ENCODE measurements around the gene CDC34. TPM values are rescaled to one million over a fixed set of nuclear protein-coding genes. Genes with fewer than 3 reads are reported as not detected.

CDC34 gene
- 82.8 TPM for polyA plus RNA-seq (2013, experiment 1 of 2)
- 82.0 TPM for polyA plus RNA-seq (2013, experiment 2 of 2)

GRCh38 chr19:531753-532560 lies at the start of gene CDC34:
Gene CDC34, plus strand, starts transcription at chr19:531760. Its CDS starts 172 bp downstream, at chr19:531932.
- peak within 1 kb of the TSS; percentile 80 to 81 for H3K14ac ChIP-seq (ENCODE audit: low read length in 2 of 2)
- no peak within 1 kb of the TSS for H2AK5ac ChIP-seq (ENCODE audit: low read length, severe bottlenecking)
- H2BK120ac ChIP-seq (ENCODE audit: low read depth, low read length), result peak within 1 kb of the TSS; percentile 67
- no peaks in the 10 kb centered on the region for H3K9me3 ChIP-seq (ENCODE audit: control insufficient read depth, low read length)
- H3K4me2 ChIP-seq (ENCODE audit: low read length, poor library complexity, severe bottlenecking), result peak within 1 kb of the TSS; percentile 97
- H3K36me3 ChIP-seq (ENCODE audit: control insufficient read depth in 1 of 2, insufficient read depth in 2 of 2, low read depth in 1 of 2, low read length in 2 of 2), result peaks cover 10 to 29% of the 10 kb centered on the region in 2 experiments
- peak within 1 kb of the TSS; percentile 93 to 95 for H3K18ac ChIP-seq (ENCODE audit: low read depth in 1 of 2, low read length in 2 of 2)
- H4K8ac ChIP-seq (ENCODE audit: low read length), result peak within 1 kb of the TSS; percentile 95
- H3K4me1 ChIP-seq (ENCODE audit: control insufficient read depth, insufficient read depth, low read depth, low read length), result peaks cover 37% of the 10 kb centered on the region
- H2BK5ac ChIP-seq (ENCODE audit: low read depth, low read length, poor library complexity, severe bottlenecking), result peak within 1 kb of the TSS; percentile 91
- peak within 1 kb of the TSS; percentile 95 for H4K91ac ChIP-seq (ENCODE audit: low read length)
- H3K4me3 ChIP-seq (ENCODE audit: insufficient read depth in 1 of 2, low read depth in 1 of 2, low read length in 2 of 2), result peak within 1 kb of the TSS; percentile 88 to 89
- H3K79me1 ChIP-seq (replicated peaks; ENCODE audit: low read length, poor library complexity, severe bottlenecking), result peaks cover 6% of the 10 kb centered on the region
- peak within 1 kb of the TSS; percentile 94 for H2BK15ac ChIP-seq (ENCODE audit: low read depth, poor library complexity, severe bottlenecking)
- H2AFZ ChIP-seq (ENCODE audit: low read depth, low read length), result peak within 1 kb of the TSS; percentile 56
- peak within 1 kb of the TSS; percentile 91 for H3K9ac ChIP-seq (ENCODE audit: low read length)
- H3K4ac ChIP-seq (ENCODE audit: low read depth in 1 of 2, low read length in 2 of 2), result peak within 1 kb of the TSS; percentile 78 to 95
- peak within 1 kb of the TSS in 1 of 2 experiments; percentile 76 for H2BK12ac ChIP-seq (ENCODE audit: low read length in 2 of 2)
- DNase-seq, result no peak
- whole genome bisulfite sequencing, result under 1% methylated on average over 70 of the region's 84 CpGs
- H3K23ac ChIP-seq (ENCODE audit: low read length in 2 of 2), result peak within 1 kb of the TSS in 1 of 2 experiments; percentile 81
- H3K27me3 ChIP-seq (ENCODE audit: control insufficient read depth in 1 of 2, insufficient read depth in 1 of 2, low read length in 2 of 2), result no peaks in the 10 kb centered on the region
- H3K27ac ChIP-seq (ENCODE audit: low read length, poor library complexity, severe bottlenecking), result peak within 1 kb of the TSS; percentile 88

- no peak overlapping the region for H3K27ac ChIP-seq (ENCODE audit: low read length, poor library complexity, severe bottlenecking)
- no peak overlapping the region for H3K4me2 ChIP-seq (ENCODE audit: low read length, poor library complexity, severe bottlenecking)
- H3K4me1 ChIP-seq (ENCODE audit: control insufficient read depth, insufficient read depth, low read depth, low read length), result peaks cover 25% of the 10 kb centered on the region
- no peaks in the 10 kb centered on the region for H3K36me3 ChIP-seq (ENCODE audit: control insufficient read depth in 1 of 2, insufficient read depth in 2 of 2, low read depth in 1 of 2, low read length in 2 of 2)
- DNase-seq, result peak; percentile 30
- H3K18ac ChIP-seq (ENCODE audit: low read depth in 1 of 2, low read length in 2 of 2), result no peak overlapping the region
- no peak overlapping the region for H3K23ac ChIP-seq (ENCODE audit: low read length in 2 of 2)
- no peak overlapping the region for H3K4me3 ChIP-seq (ENCODE audit: insufficient read depth in 1 of 2, low read depth in 1 of 2, low read length in 2 of 2)
- H3K14ac ChIP-seq (ENCODE audit: low read length in 2 of 2), result no peak overlapping the region
- no peak overlapping the region for H2BK15ac ChIP-seq (ENCODE audit: low read depth, poor library complexity, severe bottlenecking)
- no peak overlapping the region for H2BK12ac ChIP-seq (ENCODE audit: low read length in 2 of 2)
- H3K79me1 ChIP-seq (replicated peaks; ENCODE audit: low read length, poor library complexity, severe bottlenecking), result peaks cover 2% of the 10 kb centered on the region
- no peaks in the 10 kb centered on the region for H3K9me3 ChIP-seq (ENCODE audit: control insufficient read depth, low read length)
- H2BK120ac ChIP-seq (ENCODE audit: low read depth, low read length), result no peak overlapping the region
- 66% methylated on average over 20 of the region's 20 CpGs for WGBS
- peaks cover 3 to 16% of the 10 kb centered on the region in 2 experiments for H3K27me3 ChIP-seq (ENCODE audit: control insufficient read depth in 1 of 2, insufficient read depth in 1 of 2, low read length in 2 of 2)
- H2AK5ac ChIP-seq (ENCODE audit: low read length, severe bottlenecking), result no peak overlapping the region
- peak overlapping the region; percentile 25 for H4K91ac ChIP-seq (ENCODE audit: low read length)
- no peak overlapping the region for H2AFZ ChIP-seq (ENCODE audit: low read depth, low read length)
- H2BK5ac ChIP-seq (ENCODE audit: low read depth, low read length, poor library complexity, severe bottlenecking), result no peak overlapping the region
- no peak overlapping the region for H4K8ac ChIP-seq (ENCODE audit: low read length)
- no peak overlapping the region for H3K9ac ChIP-seq (ENCODE audit: low read length)
- no peak overlapping the region for H3K4ac ChIP-seq (ENCODE audit: low read depth in 1 of 2, low read length in 2 of 2)
Measured at GRCh38 chr19:482186-483041, 49.1 kb upstream of the CDC34 start.

GRCh38 chr19:483332-484072 lies 48.1 kb upstream of the CDC34 start:
- Histone ChIP-seq H2BK120ac (ENCODE audit: low read depth, low read length) (no peak overlapping the region), H2AK5ac (ENCODE audit: low read length, severe bottlenecking) (no peak overlapping the region), H3K4ac (ENCODE audit: low read depth in 1 of 2, low read length in 2 of 2) (no peak overlapping the region), H3K36me3 (ENCODE audit: control insufficient read depth in 1 of 2, insufficient read depth in 2 of 2, low read depth in 1 of 2, low read length in 2 of 2) (no peaks in the 10 kb centered on the region), H2BK5ac (ENCODE audit: low read depth, low read length, poor library complexity, severe bottlenecking) (no peak overlapping the region), H2BK15ac (ENCODE audit: low read depth, poor library complexity, severe bottlenecking) (no peak overlapping the region), H3K4me3 (ENCODE audit: insufficient read depth in 1 of 2, low read depth in 1 of 2, low read length in 2 of 2) (no peak overlapping the region), H3K27me3 (ENCODE audit: control insufficient read depth in 1 of 2, insufficient read depth in 1 of 2, low read length in 2 of 2) (peaks cover 3 to 9% of the 10 kb centered on the region in 2 experiments), H2BK12ac (ENCODE audit: low read length in 2 of 2) (no peak overlapping the region), H3K14ac (ENCODE audit: low read length in 2 of 2) (no peak overlapping the region), H2AFZ (ENCODE audit: low read depth, low read length) (no peak overlapping the region), H3K9me3 (ENCODE audit: control insufficient read depth, low read length) (no peaks in the 10 kb centered on the region), H4K91ac (ENCODE audit: low read length) (no peak overlapping the region), H3K4me1 (ENCODE audit: control insufficient read depth, insufficient read depth, low read depth, low read length) (peaks cover 26% of the 10 kb centered on the region), H3K23ac (ENCODE audit: low read length in 2 of 2) (no peak overlapping the region), H3K9ac (ENCODE audit: low read length) (no peak overlapping the region), H3K18ac (ENCODE audit: low read depth in 1 of 2, low read length in 2 of 2) (no peak overlapping the region), H4K8ac (ENCODE audit: low read length) (no peak overlapping the region), H3K4me2 (ENCODE audit: low read length, poor library complexity, severe bottlenecking) (no peak overlapping the region), H3K27ac (ENCODE audit: low read length, poor library complexity, severe bottlenecking) (no peak overlapping the region), H3K79me1 (replicated peaks; ENCODE audit: low read length, poor library complexity, severe bottlenecking) (peaks cover 3% of the 10 kb centered on the region)
- DNase-seq, result no peak
- 79% methylated on average over 19 of the region's 21 CpGs for WGBS
